ENCODE data around the gene CAMTA1.
A peak's percentile ranks its signal among the peaks of the same experiment; 100 is the strongest.

Gene CAMTA1

DNA sequence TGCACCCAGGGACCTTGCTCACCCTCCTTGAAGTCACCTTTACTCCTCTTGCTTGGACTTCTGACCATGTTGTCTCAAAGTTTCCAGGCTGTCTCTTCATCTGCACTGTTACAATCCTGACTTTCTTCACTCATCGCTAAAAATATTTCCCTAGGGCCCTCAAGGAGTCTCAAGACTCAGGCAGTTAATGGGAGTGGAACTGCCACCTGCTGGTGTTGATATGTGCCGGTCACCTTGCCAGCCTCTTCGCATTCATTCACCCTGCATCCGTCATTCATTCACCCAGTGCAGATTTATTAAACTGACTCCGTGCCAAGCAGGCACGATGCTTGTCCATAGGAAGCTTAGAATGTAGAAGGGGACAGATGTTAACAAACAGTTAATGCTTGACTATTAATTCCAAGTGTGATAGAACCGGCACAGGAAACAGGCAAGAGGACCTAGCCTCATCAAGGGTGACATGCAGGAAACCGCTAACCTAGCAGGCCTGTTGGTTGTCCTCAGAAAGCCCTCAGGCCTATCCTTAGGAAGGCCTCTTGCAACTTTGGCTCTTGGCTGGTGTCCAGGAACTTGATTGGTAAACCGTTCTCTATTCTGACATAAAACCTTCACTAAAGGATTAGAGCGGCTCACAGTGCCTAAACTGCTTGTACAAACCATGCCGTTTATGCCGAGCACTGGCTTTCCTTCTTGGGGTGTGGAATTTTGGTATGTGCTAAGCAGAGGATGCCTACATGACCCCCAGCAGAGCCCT lies 342.2 kb downstream of the CAMTA1 start:
- CTCF ChIA-PET, result no interaction called here

DNA sequence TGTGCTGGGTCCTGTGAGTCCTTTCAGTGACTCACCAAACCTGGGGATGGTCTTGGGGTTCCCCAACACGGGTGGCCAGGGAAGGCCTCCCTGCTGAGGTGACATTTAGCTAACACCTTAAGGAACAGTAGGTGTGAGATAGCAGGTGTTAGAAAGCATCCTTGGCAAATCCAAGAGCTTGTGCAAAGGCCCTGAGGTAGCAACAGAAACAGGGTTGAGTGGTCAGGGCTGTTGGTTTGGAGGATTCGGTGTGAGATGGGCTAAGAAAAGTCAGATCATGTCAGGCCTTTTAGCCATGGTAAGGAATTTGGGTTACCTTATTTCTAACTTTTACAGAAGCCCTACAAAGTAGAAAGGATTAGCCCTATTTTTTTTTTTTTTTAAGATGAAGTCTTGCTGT lies 343.0 kb downstream of the CAMTA1 start:
- TF ChIP-seq GLI4 (tag by site-specific recombination; IDR thresholded peaks at IDR 0.05) (no peak), ZNF623 (tag by site-specific recombination; IDR thresholded peaks at IDR 0.05) (peak; percentile 91)
- no peaks in the 10 kb centered on the region for H3K9me3 ChIP-seq (ENCODE audit: control insufficient read depth, insufficient read depth, low read depth, low read length)
- ChIA-PET CTCF (interaction anchor here (0.6 kb wide), 1 partner anchor 466 kb away, joined by 3 read pairs; no protein-coding TSS in a partner anchor), POLR2A (no interaction called here)
- H3K36me3 ChIP-seq (ENCODE audit: control insufficient read depth in 2 of 2, insufficient read depth in 1 of 2, low read length in 2 of 2), result no peaks in the 10 kb centered on the region
- H3K27ac ChIP-seq (ENCODE audit: extremely low read depth, low read depth, low read length), result no peak overlapping the region
- no peaks in the 10 kb centered on the region for H3K4me1 ChIP-seq (ENCODE audit: control insufficient read depth, insufficient read depth, low read length)
- no peak overlapping the region for H3K4me3 ChIP-seq (ENCODE audit: low read depth, low read length)

More for the DNA sequence above, 342.2 kb downstream of the CAMTA1 start:
- no peak overlapping the region for H3K27ac ChIP-seq (ENCODE audit: extremely low read depth, low read depth, low read length)
- TF ChIP-seq ZNF138 (tag by site-specific recombination; IDR thresholded peaks at IDR 0.05; ENCODE audit: borderline replicate concordance) (no peak), ZNF18 (tag by site-specific recombination; IDR thresholded peaks at IDR 0.05) (no peak), ZSCAN30 (tag by site-specific recombination; IDR thresholded peaks at IDR 0.05) (no peak)
- no peaks in the 10 kb centered on the region for H3K4me1 ChIP-seq (ENCODE audit: control insufficient read depth, insufficient read depth, low read length)
- H3K36me3 ChIP-seq (ENCODE audit: control insufficient read depth in 2 of 2, insufficient read depth in 1 of 2, low read length in 2 of 2), result no peaks in the 10 kb centered on the region
- H3K9me3 ChIP-seq (ENCODE audit: control insufficient read depth, insufficient read depth, low read depth, low read length), result no peaks in the 10 kb centered on the region
- H3K4me3 ChIP-seq (ENCODE audit: low read depth, low read length), result no peak overlapping the region
- POLR2A ChIA-PET, result interaction anchor here (0.6 kb wide), 1 partner anchor 30 kb away, joined by 3 read pairs; no protein-coding TSS in a partner anchor

- Histone ChIP-seq H3K36me3 (ENCODE audit: control insufficient read depth in 2 of 2, insufficient read depth in 1 of 2, low read length in 2 of 2) (no peaks in the 10 kb centered on the region), H3K4me1 (ENCODE audit: control insufficient read depth, insufficient read depth, low read length) (no peaks in the 10 kb centered on the region), H3K9me3 (ENCODE audit: control insufficient read depth, insufficient read depth, low read depth, low read length) (no peaks in the 10 kb centered on the region), H3K27ac (ENCODE audit: extremely low read depth, low read depth, low read length) (no peak overlapping the region), H3K4me3 (ENCODE audit: low read depth, low read length) (no peak overlapping the region)
- ChIA-PET POLR2A (no interaction called here), CTCF (interaction anchor here (0.7 kb wide), 1 partner anchor 967 kb away, joined by 3 read pairs; no protein-coding TSS in a partner anchor)
- TF ChIP-seq ZNF146 (tag by site-specific recombination; IDR thresholded peaks at IDR 0.05) (peak; percentile 57), ZNF248 (tag by site-specific recombination; IDR thresholded peaks at IDR 0.05) (no peak), ZNF274 (IDR thresholded peaks at IDR 0.05; ENCODE audit: low read length) (no peak), ZNF274 (tag by site-specific recombination; IDR thresholded peaks at IDR 0.05; ENCODE audit: borderline replicate concordance) (no peak)
These were observed 344.9 kb downstream of the CAMTA1 start for GRCh38 chr1:7130127-7130526.

DNA sequence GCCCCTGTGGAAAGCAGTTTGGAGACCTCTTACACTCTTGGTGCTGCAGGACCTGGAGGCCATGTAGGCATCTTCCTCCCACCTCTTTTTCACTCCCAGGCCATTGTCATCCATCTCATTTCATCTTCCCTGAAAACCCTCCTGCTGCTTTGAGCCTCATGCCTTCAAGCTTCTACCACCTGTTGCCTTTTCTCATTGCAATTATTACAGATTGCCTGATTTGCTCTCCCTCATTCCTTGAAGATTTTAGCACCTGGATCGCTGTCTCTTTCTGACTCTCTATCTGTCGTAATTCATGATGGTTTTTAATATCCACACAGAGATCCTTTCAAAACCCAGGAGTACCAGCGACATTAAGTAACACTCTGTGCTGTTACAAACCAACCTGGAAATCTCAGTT lies 350.2 kb downstream of the CAMTA1 start:
- no peak overlapping the region for H3K4me3 ChIP-seq (ENCODE audit: low read depth, low read length)
- no peak overlapping the region for H3K27ac ChIP-seq (ENCODE audit: extremely low read depth, low read depth, low read length)
- no peaks in the 10 kb centered on the region for H3K4me1 ChIP-seq (ENCODE audit: control insufficient read depth, insufficient read depth, low read length)
- TF ChIP-seq ZNF843 (tag by site-specific recombination; IDR thresholded peaks at IDR 0.05), result no peak
- peak; percentile 69; the same call in 1 of the 2 replicates for TF ChIP-seq SCRT1 (tag by site-specific recombination; IDR thresholded peaks at IDR 0.05; ENCODE audit: borderline replicate concordance)
- TF ChIP-seq ZNF747 (tag by site-specific recombination; IDR thresholded peaks at IDR 0.05), result no peak
- peak; percentile 78 for TF ChIP-seq SCRT2 (tag by site-specific recombination; IDR thresholded peaks at IDR 0.05)
- H3K9me3 ChIP-seq (ENCODE audit: control insufficient read depth, insufficient read depth, low read depth, low read length), result no peaks in the 10 kb centered on the region
- ChIA-PET POLR2A (no interaction called here), CTCF (no interaction called here)
- no peaks in the 10 kb centered on the region for H3K36me3 ChIP-seq (ENCODE audit: control insufficient read depth in 2 of 2, insufficient read depth in 1 of 2, low read length in 2 of 2)

Data from HEK293 (cell line).